ENCODE measurements around the gene IRAK3.
"Not testable (repeated sequence)": the region's sequence is repeated elsewhere in the genome, so short reads cannot be mapped to it uniquely, and the experiment has no call there.

Gene IRAK3

DNA sequence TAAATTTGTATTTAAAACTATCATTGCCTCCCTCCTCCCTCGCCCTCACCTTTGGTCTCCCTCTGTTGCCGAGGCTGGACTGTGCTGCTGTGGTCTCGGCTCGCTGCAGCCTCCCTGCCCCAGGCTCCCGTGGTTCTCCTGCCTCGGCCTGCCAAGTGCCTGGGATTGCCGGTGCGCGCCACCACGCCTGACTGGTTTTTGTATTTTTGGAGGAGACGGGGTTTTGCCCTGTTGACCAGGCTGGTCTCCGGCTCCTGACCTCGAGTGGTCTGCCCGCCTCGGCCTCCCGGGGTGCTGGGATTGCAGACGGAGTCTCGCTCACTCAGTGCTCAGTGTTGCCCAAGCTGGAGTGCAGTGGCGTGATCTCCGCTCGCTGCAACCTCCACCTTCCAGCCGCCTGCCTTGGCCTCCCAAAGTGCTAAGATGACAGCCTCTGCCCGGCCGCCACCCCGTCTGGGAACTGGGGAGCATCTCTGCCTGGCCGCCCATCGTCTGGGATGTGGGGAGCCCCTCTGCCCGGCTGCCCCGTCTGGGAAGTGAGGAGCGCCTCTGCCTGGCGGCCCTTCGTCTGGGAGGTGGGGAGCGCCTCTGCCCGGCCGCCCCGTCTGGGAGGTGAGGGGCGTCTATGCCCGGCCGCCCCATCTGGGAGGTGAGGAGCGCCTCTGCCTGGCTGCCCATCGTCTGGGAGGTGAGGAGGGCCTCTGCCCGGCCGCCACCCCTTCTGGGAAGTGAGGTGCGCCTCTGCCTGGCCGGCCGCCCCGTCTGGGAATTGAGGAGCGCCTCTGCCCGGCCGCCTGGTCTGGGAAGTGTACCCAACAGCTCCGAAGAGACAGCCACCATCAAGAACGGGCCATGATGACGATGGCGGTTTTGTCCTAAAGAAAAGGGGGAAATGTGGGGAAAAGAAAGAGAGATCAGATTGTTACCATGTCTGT is 14.4 kb upstream of the IRAK3 start:
- DNase-seq = not testable (repeated sequence)

DNA sequence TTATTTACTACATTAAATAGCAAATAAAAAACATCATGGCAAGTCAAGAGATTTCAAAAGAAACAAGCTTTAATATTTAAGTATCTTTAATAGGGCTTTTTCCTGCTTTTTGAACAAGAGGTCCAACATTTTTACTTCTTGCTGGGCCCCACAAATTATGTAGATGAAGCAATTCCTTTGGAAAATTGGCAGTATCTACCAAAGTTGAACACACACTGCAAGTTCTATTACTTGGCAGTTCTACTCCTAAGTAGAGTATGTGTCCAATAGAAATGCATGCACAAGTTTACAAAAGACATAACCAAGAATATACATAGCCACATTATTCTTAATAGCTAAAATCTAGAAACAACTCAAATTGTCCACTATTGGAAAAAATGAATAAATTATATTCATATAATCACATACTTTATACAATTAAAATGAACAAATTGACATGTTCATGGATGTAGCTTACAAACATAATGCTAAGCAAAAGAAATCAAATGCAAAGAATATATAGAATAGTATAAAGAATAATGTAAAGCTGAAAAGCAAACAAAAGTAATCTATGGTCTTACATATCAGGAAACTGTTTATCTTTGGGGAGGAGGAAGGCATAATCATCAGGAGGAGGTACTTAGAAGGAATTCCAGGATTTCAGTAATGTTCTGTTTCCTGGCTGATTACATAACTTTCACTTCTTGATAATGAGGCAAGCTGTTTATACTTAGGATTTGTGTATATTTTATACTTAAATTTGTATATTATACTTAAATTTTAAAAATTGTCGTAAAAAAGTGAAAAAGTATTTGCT is 12.7 kb upstream of the IRAK3 start:
- peak; percentile 21 for DNase-seq

DNA sequence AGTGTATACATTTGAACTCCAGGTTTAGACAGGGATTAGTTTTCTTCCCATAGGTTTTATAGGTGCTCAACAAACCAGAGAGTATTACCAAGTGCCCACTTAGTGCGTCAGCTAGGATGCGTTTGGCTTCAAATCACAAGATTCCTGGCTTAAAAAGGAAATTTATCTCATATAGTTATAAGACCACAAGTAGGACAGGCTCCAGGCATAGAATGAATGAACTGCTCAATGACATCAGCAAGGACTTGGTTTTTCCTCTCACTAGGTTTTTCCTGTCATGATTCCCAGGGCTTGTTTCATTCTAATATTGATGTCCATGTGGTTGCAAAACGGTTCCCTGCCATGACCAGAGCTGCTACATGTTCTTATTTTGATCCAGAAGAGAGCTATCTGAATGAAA is 6.1 kb upstream of the IRAK3 start:
- DNase-seq = no peak

DNA sequence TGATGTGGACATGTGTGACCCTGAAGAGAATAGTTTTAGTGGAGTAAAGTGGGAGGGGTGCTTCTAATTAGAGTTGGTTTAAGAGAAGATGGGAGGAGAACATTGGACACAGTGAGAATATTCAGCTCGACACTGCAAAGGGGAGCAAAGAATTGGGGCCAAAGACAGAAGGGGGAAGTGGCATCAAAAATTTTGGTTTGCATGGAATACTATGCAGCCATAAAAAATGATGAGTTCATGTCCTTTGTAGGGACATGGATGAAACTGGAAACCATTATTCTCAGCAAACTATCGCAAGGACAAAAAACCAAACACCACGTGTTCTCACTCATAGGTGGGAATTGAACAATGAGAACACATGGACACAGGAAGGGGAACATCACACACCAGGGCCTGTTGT is 4.2 kb upstream of the IRAK3 start:
- DNase-seq = not testable (repeated sequence)

DNA sequence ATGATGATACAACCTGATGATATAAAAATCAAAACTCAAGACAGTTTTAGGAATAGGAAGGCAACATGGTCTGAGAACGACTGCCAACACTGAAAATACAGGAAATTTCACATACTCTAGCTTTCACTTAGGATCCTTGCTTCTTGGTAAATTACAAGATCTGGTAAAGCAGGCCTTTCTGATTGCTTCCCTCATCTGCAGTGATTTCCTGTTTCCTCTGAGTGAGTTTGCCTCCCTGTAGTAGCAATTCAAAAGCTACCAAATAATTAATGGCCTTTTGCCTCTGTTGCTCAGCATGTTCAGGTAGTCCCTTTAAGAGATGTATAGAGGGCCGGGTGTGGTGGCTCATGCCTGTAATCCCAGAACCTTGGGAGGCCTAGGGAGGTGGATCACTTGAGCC is 2.0 kb upstream of the IRAK3 start:
- no peak for DNase-seq

DNA sequence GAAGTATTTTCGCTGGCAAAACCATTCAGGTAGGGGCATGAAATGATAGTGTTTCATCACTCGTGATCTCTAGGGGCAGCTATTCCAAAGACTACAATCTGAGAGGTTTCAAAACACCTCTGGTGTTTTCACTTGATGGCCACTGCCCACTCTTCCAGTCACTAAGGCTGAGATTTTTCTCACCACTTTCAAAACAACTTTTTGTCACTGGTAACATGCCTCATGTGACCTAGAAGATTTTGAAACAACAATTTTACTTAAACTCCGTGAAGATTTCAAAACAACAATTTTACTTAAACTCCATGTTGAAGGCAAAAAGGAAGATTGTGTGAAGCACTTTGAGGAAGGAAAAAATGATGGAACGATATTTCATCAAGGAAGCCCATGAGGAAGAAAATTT is 1.2 kb upstream of the IRAK3 start:
- no peak for DNase-seq

DNA sequence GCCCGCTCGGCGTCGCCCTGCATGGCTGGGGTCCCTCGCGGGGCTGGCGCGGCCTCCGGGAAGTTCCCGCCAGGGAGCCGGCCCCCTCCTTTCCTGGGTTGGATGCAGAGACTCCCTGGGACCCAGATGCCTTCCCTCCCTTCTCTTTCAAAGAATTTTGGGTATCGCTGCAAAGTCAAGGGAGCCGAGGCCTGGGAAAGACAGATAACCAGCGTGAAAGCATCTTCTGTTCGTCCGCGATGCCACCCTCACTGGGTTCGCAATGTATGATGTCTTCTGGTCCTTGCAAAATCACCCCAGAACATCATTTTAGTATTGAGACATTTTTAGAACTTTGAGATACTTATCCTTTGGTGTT is 451 bp downstream of the IRAK3 start:
- DNase-seq = no peak

DNA sequence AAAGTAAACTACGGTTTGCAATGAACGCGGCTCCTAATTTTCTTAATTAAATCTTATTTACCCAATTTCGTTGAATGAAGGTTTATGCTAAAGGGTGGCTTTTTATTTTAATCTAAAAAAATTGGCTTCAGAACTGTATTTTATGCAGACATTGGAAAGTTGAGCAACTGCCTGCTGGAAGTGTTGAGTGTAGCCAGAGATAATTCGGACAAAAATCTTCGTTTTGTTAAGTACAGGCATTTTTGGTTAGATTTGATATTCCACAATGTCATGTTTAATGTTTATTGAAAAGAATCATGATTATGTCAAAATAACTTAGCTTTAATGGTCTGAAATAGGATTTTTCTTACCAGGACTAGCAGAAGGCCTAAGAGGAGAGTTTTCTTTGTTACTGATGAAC is 875 bp downstream of the IRAK3 start:
- DNase-seq = no peak

DNA sequence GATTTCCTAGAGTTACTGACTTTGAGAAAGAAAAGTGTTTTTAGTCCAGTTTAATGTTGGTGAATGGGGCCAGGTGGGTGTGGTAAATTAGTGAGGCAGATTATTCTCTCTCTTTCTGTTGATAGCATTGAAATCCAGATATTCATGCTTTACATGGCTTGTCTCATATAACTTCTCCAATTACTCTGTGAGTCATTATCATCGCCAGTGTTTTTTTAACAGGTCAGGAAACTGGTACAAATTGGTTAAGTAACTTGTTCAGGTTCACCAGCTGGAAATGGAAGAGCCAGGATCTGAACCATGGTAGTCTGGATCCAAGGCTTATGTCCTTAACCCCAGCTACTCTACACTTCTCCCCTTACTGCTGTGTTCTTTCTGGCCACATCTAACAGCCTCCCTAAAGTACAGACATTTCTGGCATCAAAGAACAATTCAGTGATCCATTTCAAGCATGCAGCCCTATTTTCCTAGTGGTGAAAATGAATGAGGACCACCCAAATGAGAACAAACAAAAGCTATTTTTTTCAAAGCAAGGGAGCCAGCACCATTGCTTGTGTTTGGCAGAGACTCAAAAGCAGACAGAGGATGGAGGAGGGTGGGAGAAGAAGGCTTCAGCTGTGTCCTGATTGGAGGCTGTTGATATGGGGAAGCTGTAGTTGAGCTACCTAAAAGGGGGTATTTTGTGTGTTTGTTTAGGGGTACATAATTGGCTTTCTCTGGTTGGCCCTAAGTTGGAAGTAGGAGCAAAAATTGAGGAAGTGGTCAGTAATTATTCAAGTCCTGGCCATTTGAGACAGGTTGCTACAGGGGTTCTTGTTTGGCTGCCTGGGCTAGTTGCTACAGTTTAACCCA is 1.7 kb downstream of the IRAK3 start:
- peak; percentile 16 for DNase-seq

DNA sequence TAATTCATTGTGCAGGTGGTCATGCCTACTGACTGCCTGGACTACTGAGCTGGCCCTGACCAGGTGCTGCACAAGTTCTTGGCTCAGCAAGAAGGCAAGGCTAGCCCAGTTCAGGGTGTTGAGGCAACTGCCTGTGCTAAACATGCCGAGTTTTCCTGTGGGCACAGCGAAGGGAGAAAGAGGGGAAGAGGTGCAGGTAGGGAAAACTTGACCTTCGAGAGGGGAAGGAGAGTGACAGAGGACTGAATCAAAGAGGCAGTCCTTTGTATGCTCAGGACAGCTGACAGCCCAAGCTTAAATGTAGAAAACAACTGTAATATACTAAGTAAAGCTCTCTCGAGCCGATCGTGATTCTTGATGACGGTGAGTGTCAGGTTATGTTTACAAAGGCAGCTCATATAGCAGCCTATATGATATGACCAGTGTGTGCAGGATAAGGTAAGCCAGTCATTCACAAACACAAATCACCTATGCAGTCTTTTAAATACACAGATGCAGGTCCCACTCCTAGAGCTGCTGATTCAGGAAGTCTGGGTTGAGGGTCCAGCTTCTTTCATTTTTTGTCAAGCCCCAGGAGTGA is 2.6 kb downstream of the IRAK3 start:
- no peak for DNase-seq

DNA sequence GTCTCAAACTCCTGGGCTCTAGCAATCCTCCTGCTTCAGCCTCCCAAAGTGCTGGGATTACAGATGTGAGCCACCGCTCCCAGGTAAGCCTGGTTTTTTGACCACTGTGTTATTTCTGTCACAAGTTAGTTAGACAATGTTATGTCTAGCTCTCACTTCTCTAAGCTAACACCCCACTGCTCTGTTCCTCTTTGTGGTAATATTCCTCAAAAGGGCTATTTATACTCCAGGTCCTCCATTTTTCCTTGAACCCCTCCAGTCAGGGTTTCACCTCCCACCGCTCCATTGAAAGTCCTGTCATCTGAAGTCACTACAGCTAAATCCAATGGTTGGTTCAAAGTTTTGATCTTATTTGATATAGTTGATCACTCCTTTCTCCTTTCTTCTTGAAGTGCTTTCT is 5.1 kb downstream of the IRAK3 start:
- no peak for DNase-seq

DNA sequence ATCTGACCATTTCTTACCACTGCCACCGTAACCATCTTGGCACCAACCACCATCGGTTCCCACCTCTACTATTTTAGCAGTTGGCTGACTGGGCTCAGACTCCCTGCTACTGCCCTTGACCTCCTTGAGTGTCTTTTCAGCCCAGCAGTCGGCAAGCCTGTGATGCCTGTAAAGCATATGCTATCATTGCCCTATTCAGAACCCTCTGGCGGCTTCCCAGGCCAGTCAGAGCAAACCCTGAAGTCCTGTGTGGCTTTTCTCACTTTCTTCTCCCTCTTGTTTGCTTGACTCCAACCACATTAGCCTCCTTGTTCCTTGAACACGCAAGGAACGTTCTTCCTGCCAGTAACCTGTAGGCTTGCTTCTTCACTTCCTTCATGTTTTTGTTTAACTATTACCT is 6.2 kb downstream of the IRAK3 start:
- no peak for DNase-seq

DNA sequence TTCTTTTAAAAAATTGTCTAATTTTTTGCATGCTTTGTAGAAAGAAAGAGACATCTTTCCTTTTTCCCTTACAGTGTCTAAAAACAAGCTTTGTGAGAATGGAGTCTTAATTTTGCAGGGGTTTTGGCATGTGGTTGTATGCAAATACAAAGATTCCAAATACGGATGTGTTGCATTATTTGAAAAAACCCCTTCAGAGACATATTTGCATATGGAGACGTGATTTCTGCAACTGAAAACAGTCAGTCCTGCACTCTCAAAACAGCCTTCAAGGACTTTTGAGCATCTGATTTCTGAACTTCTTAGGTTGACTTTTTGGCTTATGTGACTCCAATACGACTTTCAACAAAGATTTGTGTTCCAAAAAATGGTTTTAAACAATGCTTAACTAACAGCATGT is 7.8 kb downstream of the IRAK3 start:
- no peak for DNase-seq

DNA sequence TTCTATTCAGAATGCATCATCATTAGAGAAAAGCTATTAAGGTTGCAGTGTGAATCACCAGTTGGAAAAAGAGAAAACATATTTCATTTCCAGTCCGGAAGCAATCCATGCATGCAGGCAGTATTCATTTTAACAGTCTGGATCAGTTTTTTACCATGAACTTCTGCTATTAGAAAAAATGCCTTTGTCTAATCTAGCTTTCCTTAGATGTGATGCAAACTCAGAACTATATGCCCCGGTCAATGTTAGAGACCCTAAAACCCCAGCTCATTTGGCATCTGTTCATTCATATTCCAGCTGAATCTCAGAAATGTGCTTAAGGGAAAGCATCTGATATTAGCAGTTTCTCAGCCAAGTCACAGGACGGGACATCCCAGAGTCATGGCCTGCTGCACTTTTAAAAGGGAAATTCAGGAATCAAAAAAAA is 8.5 kb downstream of the IRAK3 start:
- DNase-seq = no peak

DNA sequence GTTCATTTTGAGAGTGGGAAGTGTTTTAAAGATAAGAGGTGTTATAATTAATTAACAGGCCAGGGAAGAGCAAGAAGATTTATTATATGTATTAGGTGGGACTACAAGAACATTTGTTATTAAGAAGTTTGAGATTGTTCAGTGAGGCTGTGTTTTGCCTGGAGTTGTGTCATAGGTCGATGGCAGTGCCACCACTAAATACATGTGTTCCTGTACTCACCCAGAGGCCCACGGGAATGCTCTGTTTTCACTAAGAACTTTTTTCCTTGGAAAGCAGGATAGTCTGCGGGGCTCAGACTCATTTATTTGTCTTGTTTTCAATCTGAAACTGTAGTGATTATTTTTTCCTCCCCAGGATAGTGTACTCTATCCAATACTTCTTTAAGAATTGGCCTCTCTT is 10.1 kb downstream of the IRAK3 start:
- DNase-seq = no peak

DNA sequence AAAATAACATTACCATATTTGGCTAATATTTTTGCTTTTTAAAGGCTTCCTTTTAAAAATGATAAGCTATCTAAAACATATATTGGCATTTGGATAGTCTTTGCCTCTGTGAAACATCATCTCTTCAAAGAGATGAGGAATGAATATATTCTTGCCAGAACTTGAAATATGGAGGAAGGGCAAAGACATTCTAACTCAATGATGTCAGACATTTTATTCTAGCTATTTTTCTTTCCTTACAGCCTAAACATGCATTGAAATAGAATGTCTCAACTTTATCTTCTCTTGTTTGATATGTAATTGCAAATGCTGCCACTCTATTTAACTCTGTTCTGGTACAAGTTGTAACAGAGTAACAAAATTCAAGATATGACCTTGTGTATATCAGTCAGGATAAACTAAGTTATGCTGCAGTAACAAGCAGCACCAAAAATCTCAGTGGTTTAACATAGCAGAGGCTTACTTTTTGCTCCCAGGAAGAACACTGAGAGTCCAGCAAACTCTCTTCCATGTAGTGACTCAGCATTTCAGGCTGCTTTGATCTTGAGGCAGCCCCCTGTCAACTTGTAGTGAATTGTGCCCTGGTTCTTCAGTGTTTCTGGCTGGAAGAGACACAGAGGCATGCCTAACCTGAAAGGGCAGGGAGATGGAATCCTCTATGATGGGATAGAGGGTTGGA is 11.0 kb downstream of the IRAK3 start:
- DNase-seq = no peak

DNA sequence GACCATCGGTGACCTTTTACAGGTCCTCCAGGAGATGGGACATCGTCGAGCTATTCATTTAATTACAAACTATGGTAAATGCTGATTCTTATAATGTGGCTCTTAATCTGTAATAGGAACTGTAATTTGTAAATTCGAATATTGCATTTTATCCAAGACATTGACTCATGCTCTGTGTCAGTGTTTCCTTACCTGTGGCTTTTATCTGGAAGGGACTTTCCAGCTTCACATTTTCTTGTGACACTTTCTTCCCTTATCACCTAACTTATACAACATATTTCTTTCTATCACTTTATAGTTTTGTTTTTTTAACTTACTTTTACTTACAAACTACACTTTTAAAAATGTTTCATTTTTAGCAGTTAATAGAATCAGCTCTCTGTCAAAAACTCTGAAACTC is 14.8 kb downstream of the IRAK3 start:
- no peak for DNase-seq

DNA sequence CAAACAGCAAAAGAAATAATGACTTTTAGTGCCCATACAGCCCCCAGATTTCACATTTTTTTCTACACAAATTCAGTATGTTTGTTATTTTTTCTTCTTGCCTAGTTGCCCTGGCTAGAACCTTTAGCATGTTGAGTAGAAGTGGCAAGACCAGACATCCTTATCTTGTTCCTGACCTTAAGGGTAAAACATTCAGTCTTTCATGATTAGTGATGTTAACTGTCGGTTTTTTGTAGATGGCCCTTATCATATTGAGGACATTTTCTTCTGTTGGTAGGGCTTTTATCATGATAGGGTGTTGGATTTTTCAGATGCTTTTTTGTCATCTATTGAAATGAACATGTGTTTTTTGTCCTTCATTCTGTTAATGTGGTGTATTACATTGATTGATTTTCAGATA is 17.1 kb downstream of the IRAK3 start:
- no peak for DNase-seq

DNA sequence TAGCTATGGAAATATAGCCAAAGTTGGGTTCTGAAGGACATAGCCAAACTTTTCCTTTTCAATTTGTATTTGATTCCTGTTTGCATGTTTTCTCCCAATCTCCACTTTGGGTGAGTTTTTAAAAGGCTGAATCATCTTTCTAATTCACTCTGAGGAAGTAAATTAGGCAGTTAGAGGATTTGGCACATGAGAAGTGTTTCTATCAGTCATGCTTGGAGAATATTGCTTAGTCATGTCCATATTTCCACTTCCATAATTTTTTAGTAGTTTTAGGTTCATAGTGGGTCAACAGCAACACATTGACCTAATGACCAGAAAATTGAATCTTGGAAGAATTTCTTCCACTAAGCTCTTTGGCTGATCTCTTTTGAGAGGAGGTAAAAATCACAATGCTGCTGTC is 21.8 kb downstream of the IRAK3 start:
- peak; percentile 78 for DNase-seq

DNA sequence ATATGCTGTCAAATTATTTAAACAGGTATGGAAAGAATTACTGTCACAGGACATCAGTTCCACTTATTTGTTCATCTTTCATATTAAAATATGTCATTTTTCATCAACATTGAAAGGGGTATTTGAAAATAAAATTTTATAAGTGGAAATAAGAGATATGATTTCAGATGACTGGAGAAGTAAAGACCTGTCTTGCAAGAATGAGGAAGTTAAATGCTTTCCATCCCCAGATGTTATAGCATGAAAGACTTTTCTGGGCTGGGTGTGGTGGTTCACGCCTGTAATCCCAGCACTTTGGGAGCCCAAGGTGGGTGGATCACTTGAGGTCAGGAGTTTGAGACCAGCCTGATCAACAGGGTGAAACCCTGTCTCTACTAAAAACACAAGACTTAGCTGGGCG is 22.6 kb downstream of the IRAK3 start:
- DNase-seq = peak; percentile 53

DNA sequence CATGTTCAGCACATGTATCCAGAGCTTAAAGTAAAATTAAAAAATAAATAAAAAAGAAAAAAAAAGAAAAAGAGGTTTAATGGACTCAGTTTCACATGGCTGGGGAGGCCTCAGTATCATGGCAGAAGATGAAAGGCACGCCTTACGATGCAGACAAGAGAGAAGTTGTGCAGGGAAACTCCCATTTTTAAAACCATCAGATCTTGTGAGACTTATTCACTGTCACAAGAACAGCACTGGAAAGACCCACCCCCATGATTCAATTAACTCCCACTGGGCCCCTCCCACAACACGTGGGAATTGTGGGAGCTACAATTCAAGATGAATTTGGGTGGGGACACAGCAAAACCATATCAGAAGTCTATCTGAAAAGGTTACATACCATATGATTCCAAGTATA is 24.0 kb downstream of the IRAK3 start:
- not testable (repeated sequence) for DNase-seq

DNA sequence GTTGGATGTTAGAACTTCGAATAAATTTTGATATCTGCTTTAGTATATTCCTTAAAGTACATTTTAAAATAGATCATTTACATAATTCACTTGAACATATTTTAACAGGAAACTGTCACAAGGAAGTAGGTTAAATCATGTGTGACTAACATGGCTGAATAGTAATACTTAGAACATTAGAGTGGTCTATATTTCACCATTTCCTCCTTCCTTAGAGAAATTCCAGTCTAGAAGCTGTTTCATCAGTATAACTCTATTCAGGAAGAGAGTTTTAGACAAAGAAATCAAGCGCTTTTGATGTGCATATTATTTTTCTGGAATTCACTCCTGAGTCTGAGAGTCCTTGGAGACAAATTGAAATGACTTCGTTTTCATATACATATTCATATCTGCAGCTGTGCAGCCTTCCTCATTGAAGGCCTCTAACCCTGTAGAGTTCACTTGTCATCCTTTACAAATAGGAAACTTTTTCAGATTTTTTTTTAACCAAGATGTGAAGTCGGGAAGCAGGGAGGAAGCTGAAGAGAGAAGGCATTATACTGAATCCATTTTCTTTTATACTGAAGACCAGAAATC is 28.4 kb downstream of the IRAK3 start:
- no peak for DNase-seq
